Endothelial cell of umbilical vein (primary cell): ENCODE measurements around the gene SLC22A4. TPM values are rescaled to one million over a fixed set of nuclear protein-coding genes. Genes with fewer than 3 reads are reported as not detected.

Experiments
- BruUV-seq: library from RNA; stranded (reverse); fragments of 400-500 nt; replicated peaks from 2 replicates; lab custom pipeline; 2021; lab: Mats Ljungman, UMichigan
- CTCF ChIA-PET: fragments of 300-600, 350-600 bp; sonication (Branson Sonifier 250); formaldehyde crosslinking; loops from one replicate; lab custom pipeline; 2021; ENCODE audit warnings: antibody characterized with exemption, inconsistent platforms; lab: Charles Lee
- POLR2A ChIA-PET: fragments of 300-600, 350-600 bp; sonication (Branson Sonifier 250); formaldehyde crosslinking; loops from one replicate; lab custom pipeline; 2021; ENCODE audit warnings: antibody characterized with exemption, inconsistent platforms; lab: Charles Lee
- DNase-seq: peaks from one replicate; pipeline ENCODE4 v3.0.0-alpha.2; 2011; ENCODE audit warnings: low read depth, low spot score
- FAIRE-seq: peaks from 2 replicates; lab custom pipeline; 2011; peaks lifted over from hg19 to GRCh38; lab: Jason Lieb, UNC
- H2AFZ ChIP-seq: 2 replicates; pipeline ENCODE4 v1.6.0; 2012; ENCODE audit warnings: low read depth, low read length, control low read depth, inconsistent platforms
- H3K27ac ChIP-seq: 2 replicates; pipeline ENCODE4 v1.5.1; 2011; ENCODE audit warnings: low read depth, mild to moderate bottlenecking, control low read depth, low read length, moderate library complexity; ENCODE audit not compliant: insufficient read depth
- H3K27me3 ChIP-seq, 2 experiments: 2 replicates each; pipeline versions ENCODE4 v1.6.0 to v1.6.1; 2011; ENCODE audit warnings: low read length in 2 of 2, mixed read lengths in 1 of 2; ENCODE audit not compliant: control insufficient read depth in 2 of 2, insufficient read depth in 2 of 2
- H3K36me3 ChIP-seq, 2 experiments: 2 replicates in 1 of 2; 3 replicates in 1 of 2; pipeline ENCODE4 v1.5.1; 2011; ENCODE audit warnings: low read length in 2 of 2, mild to moderate bottlenecking in 1 of 2, moderate library complexity in 1 of 2; ENCODE audit not compliant: control insufficient read depth in 2 of 2, insufficient read depth in 2 of 2; ENCODE audit errors: extremely low read depth in 1 of 2
- H3K4me1 ChIP-seq: 3 replicates; pipeline ENCODE4 v1.5.1; 2011; ENCODE audit warnings: mild to moderate bottlenecking, low read length; ENCODE audit not compliant: control insufficient read depth, insufficient read depth; ENCODE audit errors: extremely low read depth
- H3K4me2 ChIP-seq: 2 replicates; pipeline ENCODE4 v1.6.1; 2011; ENCODE audit warnings: low read length, control low read depth, mixed read lengths; ENCODE audit not compliant: insufficient read depth
- H3K4me3 ChIP-seq, 3 experiments: fragments of 200-600 bp in 1 of 3; sonication (generic), shearing (Covaris generic) in 1 of 3; replicated peaks in 1 of 3; 2 replicates each; pipeline ENCODE4 v1.5.1; 2011 to 2016; ENCODE audit warnings: control low read depth in 3 of 3, low read length in 3 of 3, mild to moderate bottlenecking in 2 of 3, inconsistent platforms in 1 of 3, low read depth in 1 of 3, moderate library complexity in 1 of 3; ENCODE audit not compliant: insufficient read depth in 1 of 3
- H3K79me2 ChIP-seq: 2 replicates; pipeline ENCODE4 v1.6.0; 2012; ENCODE audit warnings: low read length, inconsistent platforms; ENCODE audit not compliant: control insufficient read depth, insufficient read depth
- H3K9ac ChIP-seq: replicated peaks from 2 replicates; pipeline ENCODE3; 2011; ENCODE audit warnings: low read length, control low read depth; ENCODE audit not compliant: insufficient read depth; ENCODE audit errors: extremely low read depth
- H3K9me1 ChIP-seq: replicated peaks from 3 replicates; pipeline ENCODE4 v1.6.0; 2011; ENCODE audit warnings: mild to moderate bottlenecking, low read length; ENCODE audit not compliant: control insufficient read depth, insufficient read depth; ENCODE audit errors: extremely low read depth
- H3K9me3 ChIP-seq: replicated peaks from 2 replicates; pipeline ENCODE4 v1.5.1; 2012; ENCODE audit warnings: low read length, inconsistent platforms; ENCODE audit not compliant: control insufficient read depth, insufficient read depth
- H4K20me1 ChIP-seq: replicated peaks from 2 replicates; pipeline ENCODE3; 2011; ENCODE audit warnings: mild to moderate bottlenecking, low read length; ENCODE audit not compliant: control insufficient read depth, insufficient read depth; ENCODE audit errors: extremely low read depth
- CTCF ChIP-seq, 2 donors: IDR thresholded peaks; 1 replicate in 1 of 2; 2 replicates in 1 of 2; pipeline ENCODE4 v1.5.1; 2011; ENCODE audit warnings: low read length in 2 of 2, mild to moderate bottlenecking in 2 of 2, moderate library complexity in 2 of 2, control low read depth in 1 of 2, inconsistent platforms in 1 of 2, low read depth in 1 of 2; ENCODE audit not compliant: insufficient read depth in 1 of 2; ENCODE audit errors: extremely low read depth in 1 of 2
- FOS ChIP-seq: IDR thresholded peaks from 2 replicates; pipeline ENCODE4 v1.6.1; 2011; ENCODE audit warnings: mild to moderate bottlenecking, low read length, moderate library complexity, borderline replicate concordance; ENCODE audit not compliant: insufficient read depth
- GATA2 ChIP-seq: IDR thresholded peaks from 2 replicates; pipeline ENCODE4 v1.7.0; 2011; ENCODE audit warnings: low read depth, mild to moderate bottlenecking, moderate library complexity, mixed read lengths, low read length; ENCODE audit not compliant: insufficient read length, insufficient read depth
- JUN ChIP-seq: IDR thresholded peaks from 2 replicates; pipeline ENCODE4 v1.6.1; 2011; ENCODE audit warnings: borderline replicate concordance, low read depth; ENCODE audit not compliant: insufficient read length, insufficient read depth
- MAX ChIP-seq: IDR thresholded peaks from 2 replicates; pipeline ENCODE4 v1.6.1; 2011; ENCODE audit not compliant: insufficient read depth, insufficient read length
- POLR2A ChIP-seq: IDR thresholded peaks from 2 replicates; pipeline ENCODE4 v1.6.1; 2012; ENCODE audit warnings: low read depth, mild to moderate bottlenecking, control low read depth, low read length
- POLR2AphosphoS5 ChIP-seq: IDR thresholded peaks from 2 replicates; pipeline ENCODE4 v1.6.1; 2012; ENCODE audit warnings: low read depth, mild to moderate bottlenecking, control low read depth, low read length, moderate library complexity; ENCODE audit not compliant: insufficient read depth
- dilution Hi-C: fragments of 300-500 bp; cut with MboI; formaldehyde crosslinking; loops from one replicate; pipeline ENCODE4 v1.15.0; 2019; ENCODE audit warnings: low sequenced_read_pairs; ENCODE audit not compliant: extremely low pct_ligation_motif_present
- intact Hi-C: fragments of 100-400 bp; cut with micrococcal nuclease; formaldehyde crosslinking; loops from one replicate; pipeline ENCODE4 v1.10.0; 2022
- polyA plus RNA-seq, 4 experiments: library from polyadenylated mRNA; depleted of rRNA in 3 of 4; stranded (reverse) in 3 of 4; unstranded in 1 of 4; fragments of >200 nt; gene quantifications; 2 replicates each; pipeline versions ENCODE4 v1.2.1 to v1.2.3, GENCODE V29; 2011 to 2012; ENCODE audit warnings: missing spikeins in 1 of 4
- total RNA-seq: library from RNA; stranded (reverse); gene quantifications from 2 replicates; pipeline ENCODE4 v1.2.3, GENCODE V29; 2021

The SLC22A4 gene
- total and polyA plus RNA-seq, 2 donors (not counting 3 experiments of a cell fraction or from before 2014, with no cell fraction given) = 4.9 to 6.9 TPM

GRCh38 chr5:132372127-132372526 is 77.9 kb downstream of the SLC22A4 start:
- FAIRE-seq = no peak

More at GRCh38 chr5:132372127-132372526, 77.9 kb downstream of the SLC22A4 start:
- no peak for DNase-seq
- BruUV-seq = no TSS peak
- ChIA-PET CTCF (interaction anchor here (0.6 to 2.2 kb wide), 4 partner anchors 9 to 134 kb away, joined by 3 to 8 read pairs (median 4); no protein-coding TSS in a partner anchor), POLR2A (no interaction called here)
- Histone ChIP-seq H3K4me3 (no peak overlapping the region), H3K27ac (no peak overlapping the region), H2AFZ (no peak overlapping the region), H3K36me3 (no peaks in the 10 kb centered on the region), H3K4me1 (peaks cover 5% of the 10 kb centered on the region), H3K9me1 (no peaks in the 10 kb centered on the region), H3K27me3 (no peaks in the 10 kb centered on the region), H3K9ac (no peak overlapping the region), H3K9me3 (no peaks in the 10 kb centered on the region), H3K79me2 (no peaks in the 10 kb centered on the region), H3K4me2 (no peak overlapping the region), H4K20me1 (no peaks in the 10 kb centered on the region)
- dilution Hi-C loops (no loop called here), intact Hi-C loops (no loop called here)
- TF ChIP-seq JUN = no peak
- no peak for TF ChIP-seq FOS
- no peak for TF ChIP-seq POLR2A
- no peak for TF ChIP-seq POLR2AphosphoS5
- no peak for TF ChIP-seq CTCF (IDR thresholded peaks at IDR 0.05; ENCODE audit: extremely low read depth in 1 of 2, insufficient read depth in 1 of 2, low read depth in 1 of 2, low read length in 2 of 2)
- no peak for TF ChIP-seq GATA2
- no peak for TF ChIP-seq MAX
